ENCODE results near the gene CA10. TPM values are rescaled to one million over a fixed set of nuclear protein-coding genes. Genes with fewer than 3 reads are reported as not detected.

CA10 gene
- total and polyA plus RNA-seq, 9 of the 15 experiments (the other 6 are each of a cell fraction or from before 2014, with no cell fraction given): not detected

GRCh38 chr17:51912939-51913338 is 245.6 kb downstream of the CA10 start (continued):
- no peak for TF ChIP-seq VEZF1 (CRISPR knock-in tag; IDR thresholded peaks at IDR 0.05)
- TF ChIP-seq MAFG (tag; conservative IDR thresholded peaks at IDR 0.05): no peak
- TF ChIP-seq RBM34 (IDR thresholded peaks at IDR 0.05; ENCODE audit: borderline replicate concordance, insufficient read depth, low read length): no peak
- TF ChIP-seq ZNF584 (CRISPR knock-in tag; IDR thresholded peaks at IDR 0.05; ENCODE audit: low read depth): no peak

- Histone ChIP-seq H3K79me2 (ENCODE audit: control insufficient read depth, insufficient read depth, low read length) (no peaks in the 10 kb centered on the region), H3K4me1 (replicated peaks in 1 of 2; ENCODE audit: control insufficient read depth in 2 of 2, insufficient read depth in 2 of 2, low read length in 2 of 2) (no peaks in the 10 kb centered on the region), H4K20me1 (replicated peaks; ENCODE audit: control insufficient read depth, insufficient read depth, low read length) (no peaks in the 10 kb centered on the region), H3K27ac (ENCODE audit: extremely low read depth, low read depth, low read length) (no peak overlapping the region), H3K9ac (ENCODE audit: insufficient read depth in 1 of 2, low read depth in 2 of 2, low read length in 2 of 2) (no peak overlapping the region), H2AFZ (ENCODE audit: low read depth, low read length) (no peak overlapping the region), H3K4me3 (no peak overlapping the region), H3K4me2 (ENCODE audit: insufficient read depth, low read length) (no peak overlapping the region), H3K27me3 (ENCODE audit: control insufficient read depth in 2 of 2, insufficient read depth in 2 of 2, low read length in 2 of 2) (no peaks in the 10 kb centered on the region), H3K36me3 (ENCODE audit: control insufficient read depth, insufficient read depth, low read length) (no peaks in the 10 kb centered on the region), H3K9me3 (replicated peaks; ENCODE audit: control insufficient read depth, insufficient read depth, low read depth, low read length) (no peaks in the 10 kb centered on the region), H3K9me1 (ENCODE audit: control insufficient read depth, insufficient read depth, low read length) (no peaks in the 10 kb centered on the region)
- FAIRE-seq (no peak), DNase-seq (ENCODE audit: extremely low read depth in 1 of 4, low spot score in 3 of 4) (no peak), ATAC-seq (no peak)
- ChIA-PET CTCF (ENCODE audit: low intra/inter-chr PET ratio) (no interaction called here), POLR2A (no interaction called here)
- TF ChIP-seq ELF4 (CRISPR knock-in tag; IDR thresholded peaks at IDR 0.05): no peak
- TF ChIP-seq TOE1 (IDR thresholded peaks at IDR 0.05; ENCODE audit: borderline replicate concordance): no peak
- TF ChIP-seq TOE1 (CRISPR knock-in tag; IDR thresholded peaks at IDR 0.05; ENCODE audit: borderline replicate concordance, low read depth): no peak
- TF ChIP-seq ZNF696 (CRISPR knock-in tag; conservative IDR thresholded peaks at IDR 0.05): no peak
- TF ChIP-seq ZNF785 (CRISPR knock-in tag; IDR thresholded peaks at IDR 0.05): no peak
- TF ChIP-seq PRPF4 (IDR thresholded peaks at IDR 0.05; ENCODE audit: insufficient read depth, low read depth, low read length, poor library complexity, severe bottlenecking): no peak
- no peak for TF ChIP-seq NEUROD1 (IDR thresholded peaks at IDR 0.05; ENCODE audit: borderline replicate concordance, low read depth, low read length, partially characterized antibody)
- no peak for TF ChIP-seq RNF2 (IDR thresholded peaks at IDR 0.05)
- TF ChIP-seq ZNF175 (CRISPR knock-in tag; IDR thresholded peaks at IDR 0.05; ENCODE audit: low read depth): no peak
- TF ChIP-seq ZNF263 (CRISPR knock-in tag; IDR thresholded peaks at IDR 0.05; ENCODE audit: borderline replicate concordance): no peak
- no peak for TF ChIP-seq KLF16 (IDR thresholded peaks at IDR 0.05)
- TF ChIP-seq ZNF584 (CRISPR knock-in tag; IDR thresholded peaks at IDR 0.05; ENCODE audit: low read depth): no peak
- TF ChIP-seq DEAF1 (CRISPR knock-in tag; IDR thresholded peaks at IDR 0.05): no peak
- TF ChIP-seq SMARCB1 (IDR thresholded peaks at IDR 0.05; ENCODE audit: insufficient read length, low read depth): no peak
- no peak for TF ChIP-seq MLX (CRISPR knock-in tag; conservative IDR thresholded peaks at IDR 0.05)
- 2% methylated on average over 6 of the region's 6 CpGs for WGBS (ENCODE audit: insufficient coverage, low coverage, missing lambda C conversion rate)
- BruUV-seq (replicated peaks): no TSS peak
- in situ Hi-C loops (cut with MboI): no loop called here
- intact Hi-C loops (cut with micrococcal nuclease): no loop called here
Observed at GRCh38 chr17:51911237-51911636, 247.3 kb downstream of the CA10 start.

All from K562 (cell line).